ENCODE data around the gene PLEKHA1.

Gene PLEKHA1

GRCh38 chr10:122480146-122480833 lies 105.8 kb downstream of the PLEKHA1 start:
- DNase-seq (ENCODE audit: low spot score): no peak

DNA sequence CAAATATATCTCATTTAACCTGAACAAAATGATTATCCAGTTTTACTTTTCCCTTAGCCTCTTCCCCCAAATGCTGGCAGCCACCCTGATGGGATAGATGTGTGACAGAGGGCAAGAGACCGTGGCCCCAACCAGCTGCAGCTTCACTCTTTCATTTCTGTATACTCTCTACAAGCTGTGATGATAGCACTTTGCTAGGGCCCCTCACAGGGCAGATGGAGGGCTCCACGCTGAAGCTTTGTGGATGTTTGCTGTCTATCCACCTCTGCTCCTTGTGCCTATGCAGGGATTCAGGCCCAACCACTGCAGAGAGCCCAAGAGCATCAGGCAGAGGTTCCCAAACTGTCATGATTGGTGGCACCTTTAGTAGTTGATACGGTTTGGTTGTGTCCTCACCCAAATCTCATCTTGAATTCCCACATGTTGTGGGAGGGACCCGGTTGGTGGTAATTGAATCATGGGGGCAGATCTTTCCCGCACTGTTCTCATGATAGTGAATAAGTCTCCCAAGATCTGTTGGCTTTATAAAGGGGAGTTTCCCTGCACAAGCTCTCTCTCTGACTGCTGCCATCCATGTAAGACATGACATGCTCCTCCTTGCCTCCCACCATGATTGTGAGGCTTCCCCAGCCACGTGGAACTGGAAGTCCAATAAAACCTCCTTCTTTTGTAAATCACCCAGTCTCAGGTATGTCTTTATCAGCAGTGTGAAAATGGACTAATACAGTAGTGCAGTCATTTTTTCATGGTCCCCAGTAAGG lies 107.0 kb downstream of the PLEKHA1 start:
- DNase-seq (ENCODE audit: low spot score): no peak
